Body of pancreas (tissue), 4 donors: ENCODE data around the gene PARP3. TPM values are rescaled to one million over a fixed set of nuclear protein-coding genes. Genes with fewer than 3 reads are reported as not detected.

ENCODE experiments used
- ATAC-seq: fragments of 150-250 bp; one replicate; pipeline ENCODE4 v1.9.1; 2016
- DNase-seq, 4 donors: peaks; one replicate each; pipeline ENCODE4 v3.0.0-alpha.2; 2019
- H3K27ac ChIP-seq, 4 donors: fragments of 200-600 bp; sonication (generic); 1 replicate in 3 of 4; 2 replicates in 1 of 4; pipeline versions ENCODE4 v1.5.1 to v1.6.1; 2016 to 2019; ENCODE audit warnings: mild to moderate bottlenecking in 1 of 4, mixed read lengths in 1 of 4, moderate library complexity in 1 of 4
- H3K27me3 ChIP-seq, 2 donors: fragments of 200-600 bp; sonication (generic); one replicate each; pipeline ENCODE4 v1.6.0; 2016; ENCODE audit warnings: mild to moderate bottlenecking in 1 of 2
- H3K36me3 ChIP-seq, 2 donors: fragments of 200-600 bp; sonication (generic); replicated peaks in 1 of 2; 2 replicates each; pipeline ENCODE4 v1.5.1; 2016; ENCODE audit warnings: low read depth in 2 of 2; ENCODE audit not compliant: insufficient read depth in 1 of 2
- H3K4me1 ChIP-seq: fragments of 200-600 bp; sonication (generic); one replicate; pipeline ENCODE4 v1.6.0; 2016
- H3K4me3 ChIP-seq, 2 donors: fragments of 200-600 bp; sonication (generic); 1 replicate in 1 of 2; 2 replicates in 1 of 2; pipeline ENCODE4 v1.5.1; 2016 to 2019
- H3K9me3 ChIP-seq, 3 donors: fragments of 200-600 bp; sonication (generic); 1 replicate in 2 of 3; 2 replicates in 1 of 3; pipeline ENCODE4 v1.5.1; 2016
- POLR2A ChIP-seq, 3 donors: fragments of 450-650 bp; IDR thresholded peaks; one replicate each; pipeline ENCODE4 v1.6.1; 2016; ENCODE audit warnings: antibody characterized with exemption in 3 of 3, mild to moderate bottlenecking in 2 of 3
- WGBS, 2 donors: methylation state at CpG; one replicate each; pipeline ENCODE4 v1.1.5; 2017; 5-methylcytosine and 5-hydroxymethylcytosine counted together
- intact Hi-C: fragments of 100-400 bp; cut with DNase I; formaldehyde crosslinking; loops from one replicate; pipeline ENCODE4 v1.15.1; 2023
- total RNA-seq, 2 donors: library from RNA; depleted of rRNA; stranded (reverse); fragments of >200 nt; gene quantifications; one replicate each; pipeline ENCODE4 v1.1.0, GENCODE V29; 2016
- TF ChIP-seq, protein P1 (sequence below), 7 experiments: fragments of 450-650 bp in 4 of 7; fragments of 200-600 bp in 3 of 7; sonication (generic) in 3 of 7; IDR thresholded peaks; one replicate each; pipeline ENCODE4 v1.5.1; 2016 to 2019; ENCODE audit warnings: antibody characterized with exemption in 7 of 7

Gene PARP3
- total RNA-seq, 2 donors from 2014 or later = 4.2 to 18.8 TPM

DNA sequence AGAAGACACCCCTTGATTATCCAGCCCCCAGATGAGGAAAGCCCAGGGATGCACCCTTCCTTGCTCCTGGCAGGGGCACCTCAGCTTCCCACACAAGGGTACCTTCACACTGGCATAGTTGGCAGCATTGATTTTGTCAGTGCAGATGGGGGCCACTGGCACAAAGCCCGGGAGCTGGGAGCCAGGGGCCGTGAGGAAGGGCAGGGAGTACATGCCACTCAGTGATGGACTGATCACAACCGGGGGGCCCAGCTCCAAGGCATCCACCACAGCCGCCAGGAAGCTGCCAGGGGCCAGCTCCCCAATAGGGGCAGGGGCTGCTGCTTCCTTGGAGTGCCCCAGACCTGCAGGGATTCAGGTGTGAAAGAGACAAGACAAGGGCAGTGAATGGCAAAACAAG, 27.7 kb downstream of the PARP3 start:
- 62% methylated on average over 4 of the region's 4 CpGs; no CpG with 5 or more reads in 1 of the 2 donors for WGBS, 2 donors
- H3K9me3 ChIP-seq = no peaks in the 10 kb centered on the region
- no peak overlapping the region for H3K4me3 ChIP-seq
- no peak for DNase-seq
- peak overlapping the region in 3 of 4 donors; percentile 25 to 52 (median 46) for H3K27ac ChIP-seq
- intact Hi-C loops = no loop called here
- no peak for ATAC-seq
- no peaks in the 10 kb centered on the region for H3K36me3 ChIP-seq
- H3K27me3 ChIP-seq = no peaks in the 10 kb centered on the region
- TF ChIP-seq, protein P1, sequence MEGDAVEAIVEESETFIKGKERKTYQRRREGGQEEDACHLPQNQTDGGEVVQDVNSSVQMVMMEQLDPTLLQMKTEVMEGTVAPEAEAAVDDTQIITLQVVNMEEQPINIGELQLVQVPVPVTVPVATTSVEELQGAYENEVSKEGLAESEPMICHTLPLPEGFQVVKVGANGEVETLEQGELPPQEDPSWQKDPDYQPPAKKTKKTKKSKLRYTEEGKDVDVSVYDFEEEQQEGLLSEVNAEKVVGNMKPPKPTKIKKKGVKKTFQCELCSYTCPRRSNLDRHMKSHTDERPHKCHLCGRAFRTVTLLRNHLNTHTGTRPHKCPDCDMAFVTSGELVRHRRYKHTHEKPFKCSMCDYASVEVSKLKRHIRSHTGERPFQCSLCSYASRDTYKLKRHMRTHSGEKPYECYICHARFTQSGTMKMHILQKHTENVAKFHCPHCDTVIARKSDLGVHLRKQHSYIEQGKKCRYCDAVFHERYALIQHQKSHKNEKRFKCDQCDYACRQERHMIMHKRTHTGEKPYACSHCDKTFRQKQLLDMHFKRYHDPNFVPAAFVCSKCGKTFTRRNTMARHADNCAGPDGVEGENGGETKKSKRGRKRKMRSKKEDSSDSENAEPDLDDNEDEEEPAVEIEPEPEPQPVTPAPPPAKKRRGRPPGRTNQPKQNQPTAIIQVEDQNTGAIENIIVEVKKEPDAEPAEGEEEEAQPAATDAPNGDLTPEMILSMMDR (IDR thresholded peaks at IDR 0.05) = no peak
- TF ChIP-seq POLR2A (IDR thresholded peaks at IDR 0.05) = no peak
- H3K4me1 ChIP-seq = peaks cover 81% of the 10 kb centered on the region

DNA sequence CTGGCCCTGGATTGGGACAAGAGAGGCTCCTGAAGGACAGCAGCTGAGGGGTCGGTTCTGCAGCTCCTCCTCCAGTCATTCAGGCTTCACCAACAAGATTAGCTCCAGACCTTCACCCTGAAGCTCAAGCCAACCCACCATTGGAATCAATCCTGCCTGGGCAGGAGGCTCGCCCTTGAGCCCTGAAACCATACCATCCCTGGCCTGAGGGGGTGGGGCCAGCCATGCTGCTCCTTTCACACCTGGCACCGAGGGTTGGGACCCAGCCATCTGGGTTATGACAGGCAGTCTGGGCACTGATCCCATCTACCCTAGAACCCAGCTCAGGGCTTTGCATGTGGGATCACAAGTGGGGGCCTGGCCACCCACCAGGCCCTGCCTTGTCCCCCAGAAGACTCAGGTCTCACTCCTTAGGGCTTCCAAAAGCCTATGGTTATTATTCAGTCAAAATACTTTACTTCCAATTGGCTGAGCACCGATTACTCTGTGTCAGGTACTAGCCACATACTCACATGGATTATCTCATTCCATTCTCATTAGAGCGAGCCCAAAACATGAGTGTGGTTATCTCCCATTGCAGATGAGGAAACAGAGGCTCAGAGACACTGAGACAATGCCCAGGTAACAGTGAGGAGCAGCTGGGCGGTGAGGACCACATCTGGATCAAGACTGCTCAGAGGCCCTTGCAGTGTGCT, 28.6 kb downstream of the PARP3 start:
- DNase-seq (peak; percentile 76 to 92 (median 86)), ATAC-seq (no peak)
- peak overlapping the region; percentile 25 to 52 (median 45) for H3K27ac ChIP-seq
- H3K4me3 ChIP-seq = no peak overlapping the region
- TF ChIP-seq, protein P1 (IDR thresholded peaks at IDR 0.05) = peak in 2 of 7 experiments; percentile 0 to 18
- TF ChIP-seq POLR2A (IDR thresholded peaks at IDR 0.05) = no peak
- no peaks in the 10 kb centered on the region for H3K36me3 ChIP-seq
- 30 to 33% methylated on average over 3 to 6 of the region's 6 CpGs for WGBS, 2 donors
- no peaks in the 10 kb centered on the region for H3K27me3 ChIP-seq
- H3K4me1 ChIP-seq = peaks cover 80% of the 10 kb centered on the region
- intact Hi-C loops = no loop called here
- no peaks in the 10 kb centered on the region for H3K9me3 ChIP-seq

DNA sequence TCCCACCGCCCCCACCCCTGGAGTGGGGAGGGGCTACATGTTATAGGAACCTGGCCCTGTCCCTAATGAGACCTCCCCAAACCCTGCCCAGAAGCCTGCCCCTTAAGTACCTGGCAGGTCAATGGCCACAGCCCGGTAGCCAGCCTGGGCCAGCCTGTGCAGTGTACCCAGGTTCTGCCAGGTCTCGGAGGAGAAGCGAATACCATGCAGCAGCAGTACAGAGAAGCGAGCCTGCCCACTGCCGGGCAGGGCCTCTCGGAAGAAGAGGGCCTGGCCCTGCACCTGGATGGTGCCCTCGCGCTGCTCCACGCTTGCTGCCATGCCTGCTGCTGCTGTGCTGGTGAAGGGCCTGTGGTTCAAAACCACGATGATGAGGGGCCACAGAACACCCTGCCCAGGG, 29.2 kb downstream of the PARP3 start:
- 79 to 96% methylated on average over 8 to 11 of the region's 11 CpGs for WGBS, 2 donors

DNA sequence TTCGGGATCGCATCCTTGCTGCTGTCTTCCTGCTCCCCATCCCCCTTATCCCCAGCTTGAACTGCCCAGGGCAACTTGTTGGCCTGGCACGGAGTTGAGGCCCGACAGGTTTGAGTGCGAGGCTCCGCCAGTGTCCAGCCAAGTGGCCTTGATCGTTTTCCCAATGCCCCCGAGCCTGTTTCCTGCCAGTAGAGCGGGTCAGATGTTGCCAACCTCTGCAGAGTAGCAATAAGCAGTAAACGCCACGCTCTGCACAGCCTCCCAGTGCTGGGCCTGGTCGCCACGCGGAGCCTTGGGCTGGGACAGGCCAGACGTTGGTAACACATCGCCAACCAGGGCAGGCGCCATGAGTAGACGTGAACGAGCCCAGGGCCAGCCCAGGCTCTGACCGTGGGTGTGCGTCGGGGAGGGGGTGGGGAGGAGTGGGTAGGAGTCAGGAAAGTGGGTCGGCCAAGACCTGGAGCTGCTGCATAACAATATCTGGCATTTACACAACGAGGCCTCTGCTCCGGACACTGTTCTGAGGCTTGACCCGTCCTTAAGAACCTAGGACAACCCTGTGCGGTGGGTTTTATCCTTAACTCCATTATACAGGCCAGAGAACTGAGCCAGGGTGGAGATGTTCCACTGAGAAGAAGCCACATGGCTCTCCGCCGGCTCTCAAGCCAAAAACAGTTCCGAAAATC, 32.3 kb downstream of the PARP3 start:
- WGBS, 2 donors = 8% methylated on average over 30 of the region's 30 CpGs; no CpG with 5 or more reads in 1 of the 2 donors
- DNase-seq (peak in 3 of 4 donors; percentile 62 to 74 (median 65)), ATAC-seq (peak; percentile 34)
- no peaks in the 10 kb centered on the region for H3K9me3 ChIP-seq
- H3K4me3 ChIP-seq = peak overlapping the region; percentile 30 to 34
- TF ChIP-seq, protein P1 (IDR thresholded peaks at IDR 0.05) = no peak
- TF ChIP-seq POLR2A (IDR thresholded peaks at IDR 0.05) = no peak
- peaks cover 59% of the 10 kb centered on the region for H3K4me1 ChIP-seq
- intact Hi-C loops = no loop called here
- H3K27me3 ChIP-seq = no peaks in the 10 kb centered on the region
- no peaks in the 10 kb centered on the region for H3K36me3 ChIP-seq
- H3K27ac ChIP-seq = peak overlapping the region; percentile 84 to 97 (median 92)

More for the DNA sequence above, 29.2 kb downstream of the PARP3 start:
- Histone ChIP-seq H3K9me3 (no peaks in the 10 kb centered on the region), H3K4me3 (no peak overlapping the region), H3K27me3 (no peaks in the 10 kb centered on the region), H3K4me1 (peaks cover 81% of the 10 kb centered on the region), H3K27ac (peak overlapping the region; percentile 17 to 52 (median 45)), H3K36me3 (no peaks in the 10 kb centered on the region)
- ATAC-seq (no peak), DNase-seq (no peak)
- intact Hi-C loops = no loop called here
- no peak for TF ChIP-seq POLR2A (IDR thresholded peaks at IDR 0.05)
- TF ChIP-seq, protein P1 (IDR thresholded peaks at IDR 0.05) = no peak
